H1 (cell line): ENCODE data around the gene OCIAD1. TPM values are rescaled to one million over a fixed set of nuclear protein-coding genes. Genes with fewer than 3 reads are reported as not detected.

Source experiments
- CTCF ChIA-PET: fragments of 300-600 bp; sonication (Branson Sonifier 250); formaldehyde crosslinking; loops from one replicate; lab custom pipeline; 2021; ENCODE audit not compliant: partially characterized antibody; lab: Charles Lee
- POLR2A ChIA-PET: fragments of 300-600 bp; sonication (Branson Sonifier 250); formaldehyde crosslinking; loops from one replicate; lab custom pipeline; 2021; ENCODE audit warnings: inconsistent platforms; ENCODE audit not compliant: partially characterized antibody; lab: Charles Lee
- DNase-seq, 2 experiments: peaks; one replicate each; pipeline versions ENCODE4 v3.0.0 to v3.0.0-alpha.2; 2010 to 2022; ENCODE audit warnings: low spot score in 2 of 2, low read depth in 1 of 2, mixed read lengths in 1 of 2
- FAIRE-seq: peaks from 2 replicates; lab custom pipeline; 2011; peaks lifted over from hg19 to GRCh38; lab: Jason Lieb, UNC
- H2AFZ ChIP-seq: 2 replicates; pipeline ENCODE4 v1.8.1; 2012; ENCODE audit warnings: low read length, inconsistent platforms
- H2AK5ac ChIP-seq: 2 replicates; pipeline ENCODE4 v1.6.1; 2013; ENCODE audit warnings: low read depth, low read length
- H2BK120ac ChIP-seq: replicated peaks from 2 replicates; pipeline ENCODE3; 2013; ENCODE audit warnings: low read depth, low read length, inconsistent platforms
- H2BK12ac ChIP-seq: 2 replicates; pipeline ENCODE4 v1.6.1; 2013; ENCODE audit warnings: low read depth, low read length
- H2BK15ac ChIP-seq: 2 replicates; pipeline ENCODE4 v1.6.1; 2013; ENCODE audit warnings: low read length
- H2BK20ac ChIP-seq: 2 replicates; pipeline ENCODE4 v1.6.1; 2013; ENCODE audit warnings: low read length
- H2BK5ac ChIP-seq: 2 replicates; pipeline ENCODE4 v1.6.1; 2013; ENCODE audit warnings: low read depth, low read length
- H3K14ac ChIP-seq: 2 replicates; pipeline ENCODE4 v1.6.1; 2013; ENCODE audit warnings: inconsistent platforms; ENCODE audit not compliant: insufficient read length
- H3K18ac ChIP-seq: 2 replicates; pipeline ENCODE4 v1.6.1; 2013; ENCODE audit warnings: low read length; ENCODE audit errors: extremely low read depth
- H3K23ac ChIP-seq: 2 replicates; pipeline ENCODE4 v1.6.1; 2013; ENCODE audit warnings: inconsistent platforms; ENCODE audit not compliant: insufficient read length
- H3K23me2 ChIP-seq: 2 replicates; pipeline ENCODE4 v1.6.1; 2013; ENCODE audit warnings: low read depth, low read length
- H3K27ac ChIP-seq: 2 replicates; pipeline ENCODE4 v1.6.1; 2011; ENCODE audit warnings: low read depth, low read length, inconsistent platforms
- H3K27me3 ChIP-seq, 4 experiments: replicated peaks in 1 of 4; 1 replicate in 1 of 4; 2 replicates in 3 of 4; pipeline versions ENCODE4 v1.6.1 to v1.8.1; 2011 to 2013; ENCODE audit warnings: low read length in 3 of 4, mild to moderate bottlenecking in 3 of 4, inconsistent platforms in 2 of 4, mixed read lengths in 2 of 4, moderate library complexity in 1 of 4; ENCODE audit not compliant: control insufficient read depth in 3 of 4, insufficient read depth in 3 of 4; ENCODE audit errors: extremely low read depth in 1 of 4
- H3K36me3 ChIP-seq, 4 experiments: 2 replicates each; pipeline versions ENCODE4 v1.6.1 to v1.8.1; 2011 to 2013; ENCODE audit warnings: mild to moderate bottlenecking in 4 of 4, low read length in 3 of 4, moderate library complexity in 2 of 4, control low read depth in 1 of 4, inconsistent platforms in 1 of 4; ENCODE audit not compliant: insufficient read depth in 4 of 4, control insufficient read depth in 2 of 4
- H3K4ac ChIP-seq: replicated peaks from 2 replicates; pipeline ENCODE3; 2013; ENCODE audit warnings: low read length, low read depth, mixed read lengths, inconsistent platforms; ENCODE audit not compliant: insufficient read length
- H3K4me1 ChIP-seq, 4 experiments: replicated peaks in 1 of 4; 1 replicate in 1 of 4; 2 replicates in 3 of 4; pipeline versions ENCODE4 v1.6.1 to v1.8.1; 2011 to 2013; ENCODE audit warnings: low read length in 3 of 4, inconsistent platforms in 2 of 4, mixed read lengths in 1 of 4; ENCODE audit not compliant: insufficient read depth in 4 of 4, control insufficient read depth in 3 of 4
- H3K4me2 ChIP-seq, 2 experiments: 2 replicates each; pipeline versions ENCODE4 v1.6.1 to v1.8.1; 2011 to 2013; ENCODE audit warnings: low read depth in 2 of 2, low read length in 2 of 2, control low read depth in 1 of 2, inconsistent platforms in 1 of 2, mild to moderate bottlenecking in 1 of 2; ENCODE audit not compliant: insufficient read depth in 1 of 2
- H3K4me3 ChIP-seq, 4 experiments: fragments of 200-600, 300-600 bp in 1 of 4; sonication (generic), shearing (Covaris generic), sonication (Bioruptor Twin) in 1 of 4; 2 replicates each; pipeline versions ENCODE4 v1.5.1 to v1.8.1; 2011 to 2016; ENCODE audit warnings: low read length in 4 of 4, low read depth in 3 of 4, control low read depth in 2 of 4, inconsistent platforms in 2 of 4, mild to moderate bottlenecking in 2 of 4, mixed read lengths in 1 of 4, moderate library complexity in 1 of 4; ENCODE audit not compliant: insufficient read depth in 2 of 4; ENCODE audit errors: extremely low read depth in 1 of 4
- H3K56ac ChIP-seq: replicated peaks from 2 replicates; pipeline ENCODE3; 2013; ENCODE audit warnings: low read depth, mild to moderate bottlenecking, mixed read lengths, low read length, inconsistent platforms; ENCODE audit not compliant: insufficient read length
- H3K79me1 ChIP-seq: 2 replicates; pipeline ENCODE4 v1.6.1; 2013; ENCODE audit warnings: low read depth, low read length, control low read depth
- H3K79me2 ChIP-seq, 2 experiments: 2 replicates each; pipeline versions ENCODE4 v1.6.1 to v1.8.1; 2012 to 2013; ENCODE audit warnings: low read length in 2 of 2, mild to moderate bottlenecking in 2 of 2, inconsistent platforms in 1 of 2; ENCODE audit not compliant: insufficient read depth in 2 of 2, control insufficient read depth in 1 of 2
- H3K9ac ChIP-seq, 4 experiments: replicated peaks in 1 of 4; 1 replicate in 1 of 4; 2 replicates in 3 of 4; pipeline versions ENCODE4 v1.6.1 to v1.8.1; 2011 to 2013; ENCODE audit warnings: low read depth in 3 of 4, low read length in 3 of 4, control low read depth in 2 of 4, mild to moderate bottlenecking in 2 of 4, moderate library complexity in 2 of 4, inconsistent platforms in 1 of 4; ENCODE audit errors: extremely low read depth in 1 of 4
- H3K9me3 ChIP-seq, 2 experiments: 2 replicates each; pipeline versions ENCODE4 v1.6.1 to v1.8.1; 2012 to 2013; ENCODE audit warnings: mild to moderate bottlenecking in 2 of 2, moderate library complexity in 2 of 2, control low read depth in 1 of 2, inconsistent platforms in 1 of 2, low read depth in 1 of 2, low read length in 1 of 2, mixed read lengths in 1 of 2; ENCODE audit not compliant: insufficient read depth in 2 of 2
- H4K20me1 ChIP-seq, 2 experiments: replicated peaks in 1 of 2; 2 replicates each; pipeline versions ENCODE3 to v1.8.1; 2011 to 2013; ENCODE audit warnings: inconsistent platforms in 2 of 2, low read length in 2 of 2, mild to moderate bottlenecking in 1 of 2; ENCODE audit not compliant: insufficient read depth in 2 of 2, control insufficient read depth in 1 of 2
- H4K5ac ChIP-seq: 2 replicates; pipeline ENCODE4 v1.6.1; 2013; ENCODE audit warnings: low read length, low read depth, mixed read lengths, inconsistent platforms; ENCODE audit not compliant: insufficient read length
- H4K8ac ChIP-seq: 2 replicates; pipeline ENCODE4 v1.8.0; 2013; ENCODE audit warnings: mild to moderate bottlenecking, moderate library complexity, low read length, inconsistent platforms; ENCODE audit not compliant: insufficient read depth; ENCODE audit errors: extremely low read depth
- H4K91ac ChIP-seq: replicated peaks from 2 replicates; pipeline ENCODE3; 2013; ENCODE audit warnings: low read length, mixed read lengths, inconsistent platforms; ENCODE audit not compliant: insufficient read length
- CBX5 ChIP-seq: fragments of 300-800, 300-1000 bp; sonication (generic); IDR thresholded peaks from 2 replicates; pipeline ENCODE4 v1.7.1; 2016; ENCODE audit warnings: antibody characterized with exemption, low read length, low read depth
- CHD1 ChIP-seq: IDR thresholded peaks from 2 replicates; pipeline ENCODE4 v1.6.1; 2012; ENCODE audit warnings: low read depth, low read length, improper control_type of control experiment
- CREB1 ChIP-seq: IDR thresholded peaks from 2 replicates; pipeline ENCODE4 v1.6.1; 2012; ENCODE audit warnings: inconsistent platforms
- HDAC2 ChIP-seq, 2 experiments: fragments of 300-600 bp in 1 of 2; sonication (generic) in 1 of 2; IDR thresholded peaks; 2 replicates each; pipeline ENCODE4 v1.6.1; 2011 to 2012; ENCODE audit warnings: low read depth in 2 of 2, low read length in 2 of 2, mild to moderate bottlenecking in 2 of 2, moderate library complexity in 2 of 2, borderline replicate concordance in 1 of 2, inconsistent platforms in 1 of 2
- MAFK ChIP-seq: IDR thresholded peaks from 2 replicates; pipeline ENCODE4 v1.6.1; 2012; ENCODE audit warnings: low read depth, mild to moderate bottlenecking, improper control_type of control experiment, low read length
- PHF8 ChIP-seq: fragments of 200-600 bp; sonication (generic); conservative IDR thresholded peaks from 2 replicates; pipeline ENCODE4 v1.7.1; 2012; ENCODE audit warnings: low read depth, mild to moderate bottlenecking, inconsistent platforms, low read length, moderate library complexity
- RAD21 ChIP-seq, 2 experiments: IDR thresholded peaks in 1 of 2; conservative IDR thresholded peaks in 1 of 2; 2 replicates each; pipeline ENCODE4 v1.6.1; 2011; ENCODE audit warnings: low read depth in 2 of 2, low read length in 2 of 2, improper control_type of control experiment in 1 of 2, inconsistent platforms in 1 of 2, mild to moderate bottlenecking in 1 of 2, moderate library complexity in 1 of 2
- SAP30 ChIP-seq: fragments of 300-600 bp; sonication (generic); IDR thresholded peaks from 2 replicates; pipeline ENCODE4 v1.7.1; 2012; ENCODE audit warnings: low read length, moderate library complexity, mild to moderate bottlenecking, inconsistent platforms; ENCODE audit not compliant: insufficient read depth, insufficient replicate concordance
- SP1 ChIP-seq: IDR thresholded peaks from 2 replicates; pipeline ENCODE4 v1.6.1; 2011; ENCODE audit warnings: low read depth, low read length
- SP4 ChIP-seq: IDR thresholded peaks from 2 replicates; pipeline ENCODE4 v1.6.1; 2012; ENCODE audit warnings: low read length, inconsistent platforms
- TEAD4 ChIP-seq: IDR thresholded peaks from 2 replicates; pipeline ENCODE4 v1.6.1; 2012; ENCODE audit warnings: low read depth, low read length, inconsistent platforms, mixed read lengths
- ZNF274 ChIP-seq: IDR thresholded peaks from 2 replicates; pipeline ENCODE4 v1.7.0; 2012; ENCODE audit warnings: low read length, borderline replicate concordance; ENCODE audit errors: extremely low read depth
- polyA plus RNA-seq, 7 experiments: library from polyadenylated mRNA; depleted of rRNA in 3 of 7; stranded (reverse) in 5 of 7; unstranded in 2 of 7; fragments of >200 nt in 5 of 7; fragments of 200-250 nt in 2 of 7; gene quantifications; 1 replicate in 5 of 7; 2 replicates in 1 of 7; 4 replicates in 1 of 7; pipeline versions ENCODE4 v1.2.1 to v1.2.3, GENCODE V29; 2011 to 2013; ENCODE audit warnings: missing spikeins in 2 of 7, mixed read lengths in 2 of 7
- total RNA-seq: library from RNA; stranded (reverse); fragmentation: NEBNext Ultra II Directional; extraction: Animal tissue kit (Norgen Biotek cat#: 25700); gene quantifications from 2 replicates; pipeline ENCODE4 v1.2.1, GENCODE V29; 2021
- TF ChIP-seq, protein P1 (sequence below), 3 experiments: IDR thresholded peaks; 1 replicate in 2 of 3; 2 replicates in 1 of 3; pipeline versions ENCODE4 v1.5.1 to v1.6.1; 2011; ENCODE audit warnings: low read length in 3 of 3, mild to moderate bottlenecking in 3 of 3, inconsistent platforms in 2 of 3, low read depth in 1 of 3, moderate library complexity in 1 of 3; ENCODE audit not compliant: insufficient read depth in 1 of 3; ENCODE audit errors: control extremely low read depth in 1 of 3

The OCIAD1 gene
- total and polyA plus RNA-seq, 2 of the 8 experiments (the other 6 are each of a cell fraction or from before 2014, with no cell fraction given): 79.9 to 163 TPM

DNA sequence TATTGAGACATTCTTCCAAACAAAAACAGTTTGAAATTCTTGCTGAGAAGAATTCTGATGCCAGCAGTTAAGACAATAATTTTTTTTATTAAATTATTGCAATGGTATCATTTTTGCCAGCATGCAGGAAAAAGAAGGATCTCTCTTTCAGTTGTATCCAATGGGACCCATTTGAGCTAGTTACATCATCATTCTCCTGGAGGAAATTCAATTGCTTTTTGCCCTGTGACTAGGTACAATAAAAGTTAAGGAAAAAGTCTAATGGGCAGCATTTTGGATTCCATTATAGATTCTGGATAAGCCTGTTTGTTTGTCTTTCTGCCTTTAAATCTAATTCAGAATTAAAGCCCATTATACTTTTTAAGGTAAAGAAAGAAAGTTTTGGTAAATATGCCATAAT is 40.3 kb upstream of the OCIAD1 start:
- ChIA-PET POLR2A (interaction anchor here (1.8 kb wide), 1 partner anchor 11 kb away, joined by 5 read pairs; the partner anchor contains the start of gene FRYL), CTCF (interaction anchor here (1.3 kb wide), 1 partner anchor 55 kb away, joined by 3 read pairs; no protein-coding TSS in a partner anchor)
- Histone ChIP-seq H3K56ac (no peak overlapping the region), H4K20me1 (no peaks in the 10 kb centered on the region), H3K9me3 (no peaks in the 10 kb centered on the region), H3K4me2 (no peak overlapping the region), H2BK12ac (no peak overlapping the region), H2BK15ac (no peak overlapping the region), H3K4me3 (no peak overlapping the region), H3K18ac (no peak overlapping the region), H3K79me2 (no peaks in the 10 kb centered on the region), H4K91ac (no peak overlapping the region), H3K23me2 (no peaks in the 10 kb centered on the region), H2BK120ac (no peak overlapping the region), H3K4ac (no peak overlapping the region), H4K8ac (no peak overlapping the region), H3K36me3 (no peaks in the 10 kb centered on the region), H3K27me3 (no peaks in the 10 kb centered on the region), H2BK5ac (no peak overlapping the region), H2AFZ (no peak overlapping the region), H3K14ac (no peak overlapping the region), H3K23ac (no peak overlapping the region), H4K5ac (no peak overlapping the region), H2AK5ac (no peak overlapping the region), H3K27ac (no peak overlapping the region), H3K79me1 (no peaks in the 10 kb centered on the region), H3K9ac (no peak overlapping the region), H2BK20ac (no peak overlapping the region), H3K4me1 (peaks cover 0 to 3% (median 0%) of the 10 kb centered on the region in 4 experiments; a peak in 1 of 7 replicates)
- DNase-seq (no peak), FAIRE-seq (no peak)
- TF ChIP-seq TEAD4 (no peak), SP1 (no peak), MAFK (no peak), RAD21 (IDR thresholded peaks at IDR 0.05 in 1 of 2, conservative IDR thresholded peaks at IDR 0.05 in 1 of 2; ENCODE audit: low read depth in 2 of 2, low read length in 2 of 2) (no peak), HDAC2 (IDR thresholded peaks at IDR 0.05; ENCODE audit: borderline replicate concordance in 1 of 2, low read depth in 2 of 2, low read length in 2 of 2) (no peak), CREB1 (no peak), SAP30 (no peak), ZNF274 (no peak), SP4 (no peak), PHF8 (no peak), CHD1 (no peak), CBX5 (no peak)
- TF ChIP-seq, protein P1, sequence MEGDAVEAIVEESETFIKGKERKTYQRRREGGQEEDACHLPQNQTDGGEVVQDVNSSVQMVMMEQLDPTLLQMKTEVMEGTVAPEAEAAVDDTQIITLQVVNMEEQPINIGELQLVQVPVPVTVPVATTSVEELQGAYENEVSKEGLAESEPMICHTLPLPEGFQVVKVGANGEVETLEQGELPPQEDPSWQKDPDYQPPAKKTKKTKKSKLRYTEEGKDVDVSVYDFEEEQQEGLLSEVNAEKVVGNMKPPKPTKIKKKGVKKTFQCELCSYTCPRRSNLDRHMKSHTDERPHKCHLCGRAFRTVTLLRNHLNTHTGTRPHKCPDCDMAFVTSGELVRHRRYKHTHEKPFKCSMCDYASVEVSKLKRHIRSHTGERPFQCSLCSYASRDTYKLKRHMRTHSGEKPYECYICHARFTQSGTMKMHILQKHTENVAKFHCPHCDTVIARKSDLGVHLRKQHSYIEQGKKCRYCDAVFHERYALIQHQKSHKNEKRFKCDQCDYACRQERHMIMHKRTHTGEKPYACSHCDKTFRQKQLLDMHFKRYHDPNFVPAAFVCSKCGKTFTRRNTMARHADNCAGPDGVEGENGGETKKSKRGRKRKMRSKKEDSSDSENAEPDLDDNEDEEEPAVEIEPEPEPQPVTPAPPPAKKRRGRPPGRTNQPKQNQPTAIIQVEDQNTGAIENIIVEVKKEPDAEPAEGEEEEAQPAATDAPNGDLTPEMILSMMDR (IDR thresholded peaks at IDR 0.05; ENCODE audit: control extremely low read depth in 1 of 3, insufficient read depth in 1 of 3, low read depth in 1 of 3, low read length in 3 of 3): no peak
